Measurements from ENCODE around the gene SLC35A3. TPM values are rescaled to one million over a fixed set of nuclear protein-coding genes. Genes with fewer than 3 reads are reported as not detected.

Gene SLC35A3
- total RNA-seq, 1 donor from 2014 or later = 24.1 TPM

DNA sequence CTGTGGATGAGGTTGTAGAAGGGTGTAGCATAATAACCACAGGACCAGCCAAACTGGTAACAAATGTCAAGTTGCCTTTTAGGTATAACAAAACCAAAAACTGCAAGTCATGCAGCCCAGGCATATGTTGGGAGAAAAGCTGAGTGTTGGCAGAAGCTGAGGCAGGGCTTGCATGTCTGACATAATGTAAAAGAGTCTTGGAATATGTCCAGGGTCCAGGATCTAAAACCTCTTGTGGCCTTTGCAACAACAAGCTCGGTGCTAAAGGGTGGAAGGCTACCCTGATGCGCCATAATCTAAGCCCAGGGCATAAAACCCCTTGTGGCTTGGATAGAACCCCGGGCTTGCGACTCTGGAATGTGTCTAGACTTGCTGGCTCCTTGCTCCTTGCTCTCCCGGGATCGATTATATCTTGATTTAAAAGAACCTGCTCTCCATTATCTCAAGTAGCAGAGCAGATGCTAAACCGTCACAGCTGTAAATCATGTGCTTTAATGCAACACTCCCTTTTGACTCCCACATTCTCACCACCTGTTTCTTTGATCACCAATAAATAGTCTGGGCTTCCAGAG lies 26.5 kb upstream of the SLC35A3 start:
- H3K4me3 ChIP-seq (ENCODE audit: low read depth, low read length) = no peak overlapping the region

DNA sequence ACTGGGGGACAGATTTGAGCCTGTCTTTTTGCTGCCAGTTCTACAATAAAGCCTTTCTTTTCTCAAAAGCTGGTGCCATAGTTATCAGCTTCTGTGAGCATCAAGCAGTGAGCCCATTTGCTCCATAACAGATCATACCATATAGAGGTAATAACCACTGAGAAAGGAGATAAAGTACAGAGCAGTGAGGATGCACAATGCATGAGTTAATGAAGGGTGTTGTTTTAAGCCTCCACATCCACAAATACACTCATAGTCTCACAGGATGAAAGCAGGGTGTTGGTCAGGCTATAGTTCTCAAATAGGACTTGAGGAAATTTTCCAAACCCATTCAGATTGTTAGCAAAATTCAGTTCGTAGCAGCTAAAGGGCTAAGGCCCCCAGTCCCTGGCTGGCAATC lies 25.6 kb upstream of the SLC35A3 start:
- TF ChIP-seq CTCF (IDR thresholded peaks at IDR 0.05; ENCODE audit: insufficient read depth, low read length, poor library complexity, severe bottlenecking) = no peak
- H3K4me3 ChIP-seq (ENCODE audit: low read depth, low read length) = no peak overlapping the region

More for the DNA sequence above, 26.5 kb upstream of the SLC35A3 start:
- no peak for DNase-seq (ENCODE audit: low read depth)
- no peak for TF ChIP-seq CTCF (IDR thresholded peaks at IDR 0.05; ENCODE audit: insufficient read depth, low read length, poor library complexity, severe bottlenecking)
- Histone ChIP-seq H3K36me3 (ENCODE audit: control insufficient read depth, insufficient read depth, low read length) (no peaks in the 10 kb centered on the region), H3K27me3 (ENCODE audit: control insufficient read depth, insufficient read depth, low read length) (no peaks in the 10 kb centered on the region)

DNA sequence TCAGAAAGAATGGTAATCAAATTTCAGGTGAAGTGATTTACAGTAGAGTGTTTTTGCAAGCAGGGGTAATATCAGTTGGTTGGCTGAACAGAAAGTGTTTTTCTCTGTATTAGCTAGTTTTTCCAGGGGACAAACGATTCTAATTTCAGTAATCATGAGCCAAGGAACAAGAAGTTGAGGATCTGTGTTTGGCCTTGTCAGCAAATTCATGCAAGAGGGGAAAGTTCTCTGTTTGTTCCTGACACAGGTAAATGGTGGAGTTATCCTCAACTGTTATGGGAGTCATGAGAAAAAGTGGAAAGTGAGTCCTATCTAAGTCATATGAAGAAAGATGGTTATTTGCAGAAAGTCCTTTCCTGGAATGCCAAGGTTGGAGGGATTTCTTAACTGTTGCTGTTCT lies 24.6 kb upstream of the SLC35A3 start:
- TF ChIP-seq CTCF (IDR thresholded peaks at IDR 0.05; ENCODE audit: insufficient read depth, low read length, poor library complexity, severe bottlenecking) = no peak
- H3K27me3 ChIP-seq (ENCODE audit: control insufficient read depth, insufficient read depth, low read length) = no peaks in the 10 kb centered on the region
- no peak for DNase-seq (ENCODE audit: low read depth)
- H3K4me3 ChIP-seq (ENCODE audit: low read depth, low read length) = no peak overlapping the region
- H3K36me3 ChIP-seq (ENCODE audit: control insufficient read depth, insufficient read depth, low read length) = no peaks in the 10 kb centered on the region

More for the DNA sequence above, 25.6 kb upstream of the SLC35A3 start:
- no peaks in the 10 kb centered on the region for H3K27me3 ChIP-seq (ENCODE audit: control insufficient read depth, insufficient read depth, low read length)
- no peaks in the 10 kb centered on the region for H3K36me3 ChIP-seq (ENCODE audit: control insufficient read depth, insufficient read depth, low read length)
- DNase-seq (ENCODE audit: low read depth) = no peak

- no peaks in the 10 kb centered on the region for H3K27me3 ChIP-seq (ENCODE audit: control insufficient read depth, insufficient read depth, low read length)
- no peak overlapping the region for H3K4me3 ChIP-seq (ENCODE audit: low read depth, low read length)
- TF ChIP-seq CTCF (IDR thresholded peaks at IDR 0.05; ENCODE audit: insufficient read depth, low read length, poor library complexity, severe bottlenecking) = no peak
- no peaks in the 10 kb centered on the region for H3K36me3 ChIP-seq (ENCODE audit: control insufficient read depth, insufficient read depth, low read length)
- DNase-seq (ENCODE audit: low read depth) = no peak
These were observed 19.3 kb upstream of the SLC35A3 start for GRCh38 chr1:99950486-99950885.

GRCh38 chr1:99952522-99952921 lies 17.3 kb upstream of the SLC35A3 start:
- no peaks in the 10 kb centered on the region for H3K36me3 ChIP-seq (ENCODE audit: control insufficient read depth, insufficient read depth, low read length)
- H3K4me3 ChIP-seq (ENCODE audit: low read depth, low read length) = no peak overlapping the region
- H3K27me3 ChIP-seq (ENCODE audit: control insufficient read depth, insufficient read depth, low read length) = no peaks in the 10 kb centered on the region
- DNase-seq (ENCODE audit: low read depth) = no peak
- TF ChIP-seq CTCF (IDR thresholded peaks at IDR 0.05; ENCODE audit: insufficient read depth, low read length, poor library complexity, severe bottlenecking) = no peak

DNA sequence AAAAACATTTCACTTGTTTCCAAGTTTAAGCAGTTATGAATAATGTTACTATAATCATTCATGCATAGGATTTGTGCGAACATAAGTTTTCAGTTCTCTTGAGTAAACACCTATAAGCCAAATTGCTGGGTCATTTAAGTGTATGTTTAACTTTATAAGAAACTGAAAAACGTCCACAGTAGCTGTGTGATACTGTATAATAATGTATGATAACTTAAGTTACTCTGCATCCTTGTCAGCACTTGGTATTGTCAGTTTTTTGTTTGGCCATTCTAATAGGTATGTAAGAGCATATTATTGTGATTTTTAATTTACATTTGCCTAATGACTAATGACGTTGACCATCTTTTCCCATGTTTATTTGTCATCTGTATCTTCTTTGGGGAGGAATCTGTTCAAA lies 14.4 kb upstream of the SLC35A3 start:
- TF ChIP-seq CTCF (IDR thresholded peaks at IDR 0.05; ENCODE audit: insufficient read depth, low read length, poor library complexity, severe bottlenecking) = no peak

More for the DNA sequence above, 14.4 kb upstream of the SLC35A3 start:
- Histone ChIP-seq H3K36me3 (ENCODE audit: control insufficient read depth, insufficient read depth, low read length) (no peaks in the 10 kb centered on the region), H3K4me3 (ENCODE audit: low read depth, low read length) (no peak overlapping the region), H3K27me3 (ENCODE audit: control insufficient read depth, insufficient read depth, low read length) (no peaks in the 10 kb centered on the region)
- DNase-seq (ENCODE audit: low read depth) = no peak
